HG02759 (cell line): ENCODE data around the gene PFKFB1.

ENCODE experiments used
- ATAC-seq: cut with Tn5 transposase; IDR thresholded peaks from one replicate; pipeline ENCODE4 v1.9.1; 2021; ENCODE audit warnings: mild to moderate bottlenecking, moderate library complexity; ENCODE audit not compliant: unreplicated experiment

The PFKFB1 gene

DNA sequence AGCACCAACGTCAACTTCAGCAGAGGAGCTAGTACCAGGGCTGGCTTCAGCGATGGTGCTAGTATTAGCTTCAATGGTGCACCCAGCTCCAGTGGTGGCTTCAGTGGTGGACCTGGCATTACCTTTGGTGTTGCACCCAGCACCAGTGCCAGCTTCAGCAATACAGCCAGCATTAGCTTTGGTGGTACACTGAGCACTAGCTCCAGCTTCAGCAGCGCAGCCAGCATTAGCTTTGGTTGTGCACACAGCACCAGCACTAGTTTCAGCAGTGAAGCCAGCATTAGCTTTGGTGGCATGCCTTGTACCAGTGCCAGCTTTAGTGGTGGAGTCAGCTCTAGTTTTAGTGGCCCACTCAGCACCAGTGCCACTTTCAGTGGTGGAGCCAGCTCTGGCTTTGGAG is 65.1 kb downstream of the PFKFB1 start:
- no peak for ATAC-seq

DNA sequence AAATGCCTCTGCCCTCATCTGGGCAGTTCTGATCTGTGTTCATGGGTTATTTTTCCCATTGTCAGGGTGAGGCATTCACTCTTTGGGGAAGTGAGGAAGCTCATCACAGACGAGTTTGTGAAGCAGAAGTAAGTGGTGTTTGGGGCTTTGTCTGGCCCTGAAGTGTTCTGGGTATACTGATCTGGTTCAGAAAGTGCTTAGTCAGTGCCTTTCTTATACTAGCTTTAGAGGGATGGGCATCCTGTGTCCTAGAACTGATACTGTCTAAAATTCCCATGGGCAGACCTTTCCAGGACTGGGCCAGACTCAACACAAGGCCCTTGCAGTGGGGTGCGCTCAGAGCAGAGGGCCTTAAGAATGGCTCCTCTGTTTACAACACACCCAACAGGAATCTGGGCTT is 67.0 kb downstream of the PFKFB1 start:
- ATAC-seq: no peak

DNA sequence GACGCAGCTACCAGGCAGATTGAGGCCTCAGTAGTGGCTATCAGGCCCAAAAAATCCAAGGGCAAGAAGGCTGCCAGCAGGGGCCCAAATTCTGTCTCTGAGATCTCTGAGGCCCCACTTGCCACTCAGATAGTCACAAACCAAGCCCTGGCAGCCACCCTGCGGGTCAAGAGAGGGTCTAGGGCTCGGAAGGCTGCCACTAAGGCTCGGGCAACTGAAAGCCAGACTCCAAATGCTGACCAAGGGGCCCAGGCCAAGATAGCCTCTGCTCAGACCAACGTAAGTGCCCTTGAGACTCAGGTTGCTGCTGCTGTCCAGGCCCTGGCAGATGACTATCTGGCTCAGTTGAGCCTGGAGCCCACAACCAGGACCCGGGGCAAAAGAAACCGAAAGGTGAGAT is 70.6 kb downstream of the PFKFB1 start:
- ATAC-seq: no peak

DNA sequence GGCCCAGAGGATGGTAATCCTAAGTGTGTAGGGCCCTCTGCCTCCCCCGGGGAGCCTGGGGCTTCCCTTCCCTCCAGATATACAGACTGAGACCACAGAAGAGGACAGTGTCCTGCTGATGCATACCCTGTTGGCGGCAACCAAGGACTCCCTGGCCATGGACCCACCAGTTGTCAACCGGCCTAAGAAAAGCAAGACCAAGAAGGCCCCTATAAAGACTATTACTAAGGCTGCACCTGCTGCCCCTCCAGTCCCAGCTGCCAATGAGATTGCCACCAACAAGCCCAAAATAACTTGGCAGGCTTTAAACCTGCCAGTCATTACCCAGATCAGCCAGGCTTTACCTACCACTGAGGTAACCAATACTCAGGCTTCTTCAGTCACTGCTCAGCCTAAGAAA is 71.4 kb downstream of the PFKFB1 start:
- no peak for ATAC-seq

DNA sequence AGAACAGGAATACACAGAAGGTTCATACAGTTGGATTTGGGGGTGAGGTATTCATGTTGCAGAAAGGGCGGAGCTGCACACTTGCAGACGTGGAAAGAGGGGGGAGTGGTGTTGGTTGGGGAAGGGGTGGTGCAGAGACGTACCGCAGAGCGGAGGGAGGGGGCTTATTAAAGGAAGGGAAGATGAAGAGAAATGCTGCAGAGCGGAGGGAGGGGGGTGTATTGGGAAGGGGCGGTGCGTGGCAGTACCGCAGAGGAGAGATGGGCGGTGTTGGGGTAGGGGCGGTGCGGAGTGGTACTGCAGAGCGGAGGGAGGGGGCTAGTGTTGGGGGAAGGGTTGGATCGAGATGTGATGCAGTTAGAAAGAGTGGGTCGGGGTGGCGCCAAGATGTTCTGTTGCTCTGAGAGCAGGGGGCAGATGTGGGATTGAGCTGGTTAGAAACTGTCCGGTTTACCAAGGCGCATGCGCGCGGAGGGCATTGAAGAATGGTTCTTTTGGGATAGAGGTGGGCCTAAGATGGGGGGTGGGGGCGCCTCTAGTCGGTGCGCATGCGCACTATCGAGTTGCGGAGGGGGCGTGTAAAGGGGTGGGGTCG is 72.5 kb downstream of the PFKFB1 start:
- ATAC-seq: peak; percentile 71

DNA sequence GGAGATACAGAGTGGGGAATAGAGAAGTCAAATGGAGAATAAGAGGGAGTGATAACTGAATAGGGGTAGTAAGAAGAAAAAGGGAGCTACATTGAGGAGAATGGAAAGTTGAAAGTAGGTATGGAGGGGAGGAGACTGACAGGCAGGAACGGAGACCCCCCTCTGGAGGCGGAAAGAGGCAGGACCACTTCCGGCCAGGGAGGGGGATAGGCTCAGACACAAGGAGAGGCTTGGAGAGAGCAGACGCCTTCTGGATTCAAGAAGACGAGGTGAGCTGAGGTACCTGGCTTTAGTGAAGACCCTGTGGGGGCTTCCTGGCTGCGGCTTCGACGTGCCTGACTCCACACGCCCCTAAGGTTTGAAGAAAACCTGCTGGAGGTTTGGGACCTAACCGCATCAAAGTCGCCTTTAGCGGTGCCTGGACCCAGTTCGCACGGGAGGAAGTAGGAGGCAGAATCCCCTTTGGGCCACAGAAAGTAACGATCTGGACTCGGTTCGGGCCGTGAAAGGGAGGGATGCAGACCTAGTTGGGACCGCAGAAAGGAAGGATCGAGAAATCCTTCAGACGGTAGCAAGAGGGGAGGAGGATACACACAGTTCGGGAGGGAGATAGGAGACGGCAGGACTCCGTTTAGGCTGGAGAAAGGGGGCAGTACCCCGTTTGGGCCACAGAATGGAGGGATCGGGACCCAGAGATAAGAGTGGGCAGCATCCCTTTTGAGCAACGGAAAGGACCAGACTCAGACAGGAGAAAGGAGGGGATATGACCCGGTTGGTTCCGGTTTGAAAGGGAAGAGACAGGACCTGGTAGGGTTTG is 73.2 kb downstream of the PFKFB1 start, which contains the start of gene TRO:
TSS of gene TRO (plus strand) at position 215 of the 817 bp plus-strand sequence. CDS start 1,423 bp downstream, outside the sequence.
- ATAC-seq: peak; percentile 35

DNA sequence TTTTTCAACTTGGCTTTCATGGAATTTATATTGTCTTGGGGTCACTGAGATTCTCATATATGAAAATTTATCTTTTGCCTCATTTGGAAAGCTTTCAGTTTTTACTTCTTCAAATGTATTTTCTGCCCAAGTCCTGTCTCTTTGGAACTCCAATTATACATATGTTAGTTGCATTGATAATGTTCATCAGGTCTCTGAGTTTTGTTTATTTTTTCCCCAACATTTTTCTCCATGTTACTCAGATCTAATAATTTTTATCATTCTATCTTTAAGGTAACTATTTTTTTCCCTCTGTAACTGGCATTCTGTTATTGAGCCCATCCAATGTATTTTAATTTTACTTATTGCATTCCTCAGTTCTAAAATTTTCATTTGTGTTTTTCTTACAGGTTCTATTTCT is 84.0 kb downstream of the PFKFB1 start:
- no peak for ATAC-seq

DNA sequence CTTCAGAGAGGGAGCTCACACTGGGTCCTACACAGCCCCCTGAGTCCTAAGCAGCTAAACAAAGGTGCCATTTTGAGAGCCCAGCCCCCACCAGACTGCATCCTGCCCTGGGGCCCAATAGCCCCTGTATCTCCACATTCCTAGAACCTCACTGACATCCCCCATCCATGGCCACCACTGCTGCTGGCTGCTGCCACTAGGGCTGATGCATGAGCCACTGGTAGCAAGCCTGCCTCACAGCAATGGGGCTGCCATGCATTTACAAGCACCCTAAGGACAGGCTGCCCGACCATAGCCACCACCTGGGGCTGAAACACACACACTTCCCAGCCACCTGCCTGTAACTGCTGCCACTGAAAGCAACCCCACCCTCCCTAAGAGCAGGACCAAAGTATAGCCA is 99.8 kb downstream of the PFKFB1 start:
- no peak for ATAC-seq

DNA sequence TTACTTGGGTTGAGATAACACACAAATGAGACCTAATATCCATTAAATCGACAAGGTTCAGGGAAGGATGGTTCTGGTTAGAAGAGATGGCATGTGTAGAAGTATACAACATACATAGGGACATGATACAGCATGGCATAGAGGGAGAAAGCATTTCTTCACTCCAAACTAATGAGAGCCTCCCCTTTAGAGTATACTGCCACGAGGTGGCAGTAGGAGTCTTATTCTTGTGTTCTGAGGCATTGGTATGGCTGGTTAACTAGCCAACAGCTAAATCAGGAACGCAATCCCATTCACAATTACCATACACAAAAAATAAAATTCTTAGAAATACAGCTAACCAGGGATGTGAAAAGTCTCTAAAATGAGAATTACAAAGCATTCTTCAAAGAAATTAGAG is 102.4 kb downstream of the PFKFB1 start:
- ATAC-seq: no peak

DNA sequence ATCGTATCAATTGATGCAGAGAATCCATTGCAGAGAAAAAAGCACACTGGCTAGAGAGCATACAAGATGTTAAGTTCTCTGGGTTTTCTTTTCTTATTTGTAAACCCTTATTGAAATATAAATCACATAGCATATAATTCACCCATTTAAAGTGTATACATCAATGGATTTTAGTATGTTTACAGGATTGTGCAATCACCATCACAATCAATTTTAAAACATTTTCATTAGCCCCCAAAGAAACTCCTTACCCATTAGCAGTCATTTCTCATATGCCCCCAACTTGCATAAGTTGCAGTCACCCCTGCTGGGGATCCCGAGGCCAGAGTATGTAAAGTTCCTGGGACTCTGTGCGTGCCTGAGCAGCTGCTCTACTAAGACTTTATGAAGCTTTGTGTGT is 108.2 kb downstream of the PFKFB1 start:
- no peak for ATAC-seq
